GM12801 (cell line): Measurements from ENCODE around the gene CCDC116.

Experiments used
- TF ChIP-seq, protein P1 (sequence below): IDR thresholded peaks from one replicate; pipeline ENCODE4 v1.5.1; 2011; ENCODE audit warnings: control low read depth; ENCODE audit not compliant: insufficient read length; ENCODE audit errors: extremely low read depth

The CCDC116 gene

DNA sequence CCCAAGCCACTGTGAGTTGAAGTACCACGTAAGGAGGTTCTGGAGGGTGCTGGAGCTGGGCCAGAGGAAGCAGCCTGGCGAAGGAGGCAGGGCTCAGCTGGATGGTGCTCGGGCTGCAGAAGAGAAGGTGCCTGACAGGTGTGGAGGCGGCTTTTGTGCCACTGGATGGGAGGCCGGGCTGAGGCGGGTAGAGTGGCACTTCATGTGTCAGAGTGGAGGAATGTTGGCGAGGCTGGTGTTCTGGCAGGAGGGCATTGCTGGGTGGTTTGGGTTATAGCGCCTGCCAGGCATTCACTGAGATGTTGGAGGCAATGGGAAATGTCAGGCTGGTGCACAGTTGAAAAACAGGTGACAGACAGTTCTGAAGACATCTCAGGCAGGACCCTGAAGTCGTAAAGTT, 40.9 kb upstream of the CCDC116 start:
- TF ChIP-seq, protein P1, sequence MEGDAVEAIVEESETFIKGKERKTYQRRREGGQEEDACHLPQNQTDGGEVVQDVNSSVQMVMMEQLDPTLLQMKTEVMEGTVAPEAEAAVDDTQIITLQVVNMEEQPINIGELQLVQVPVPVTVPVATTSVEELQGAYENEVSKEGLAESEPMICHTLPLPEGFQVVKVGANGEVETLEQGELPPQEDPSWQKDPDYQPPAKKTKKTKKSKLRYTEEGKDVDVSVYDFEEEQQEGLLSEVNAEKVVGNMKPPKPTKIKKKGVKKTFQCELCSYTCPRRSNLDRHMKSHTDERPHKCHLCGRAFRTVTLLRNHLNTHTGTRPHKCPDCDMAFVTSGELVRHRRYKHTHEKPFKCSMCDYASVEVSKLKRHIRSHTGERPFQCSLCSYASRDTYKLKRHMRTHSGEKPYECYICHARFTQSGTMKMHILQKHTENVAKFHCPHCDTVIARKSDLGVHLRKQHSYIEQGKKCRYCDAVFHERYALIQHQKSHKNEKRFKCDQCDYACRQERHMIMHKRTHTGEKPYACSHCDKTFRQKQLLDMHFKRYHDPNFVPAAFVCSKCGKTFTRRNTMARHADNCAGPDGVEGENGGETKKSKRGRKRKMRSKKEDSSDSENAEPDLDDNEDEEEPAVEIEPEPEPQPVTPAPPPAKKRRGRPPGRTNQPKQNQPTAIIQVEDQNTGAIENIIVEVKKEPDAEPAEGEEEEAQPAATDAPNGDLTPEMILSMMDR = no peak

- TF ChIP-seq, protein P1 = no peak
Measured at GRCh38 chr22:21592422-21592821, 40.1 kb upstream of the CCDC116 start.

DNA sequence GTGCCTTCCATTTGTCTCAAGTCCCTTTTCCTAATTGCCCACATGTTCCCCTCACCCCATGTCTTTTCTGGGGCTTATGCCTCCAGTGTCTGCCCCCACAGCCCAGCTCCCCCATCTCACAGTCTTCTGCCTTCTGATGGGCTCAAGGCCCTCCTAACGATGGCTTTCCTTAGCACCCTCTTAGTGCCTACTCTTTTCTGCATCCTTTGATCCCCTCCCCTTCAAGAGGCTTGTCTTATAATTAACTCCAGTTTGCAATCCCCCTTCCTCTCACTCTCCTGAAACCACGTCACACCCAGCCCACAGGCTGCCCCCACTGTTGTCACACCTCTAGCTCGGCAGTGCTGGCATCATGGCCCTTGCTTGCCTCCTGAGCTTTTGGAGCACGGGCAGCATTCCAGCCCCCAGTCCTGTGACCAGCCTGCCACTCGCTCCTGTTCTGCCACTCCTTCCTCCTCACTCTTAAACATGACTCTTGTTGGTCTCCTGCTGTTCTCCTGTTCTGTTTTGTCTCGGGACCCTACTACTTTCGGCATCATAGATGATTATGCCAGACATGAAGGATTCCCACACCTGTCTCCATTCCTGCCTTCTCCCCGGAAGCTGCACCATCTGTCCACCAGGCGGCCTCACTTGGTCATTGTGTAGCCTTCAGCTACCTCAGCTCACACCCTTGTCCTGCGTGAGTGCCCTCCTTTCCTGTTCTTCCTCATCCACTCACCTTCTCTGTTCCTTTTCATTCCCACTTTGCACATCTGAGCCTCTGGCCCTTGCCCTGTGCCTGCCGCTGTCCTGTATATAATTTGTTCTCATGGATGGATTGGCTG, 38.9 kb upstream of the CCDC116 start:
- TF ChIP-seq, protein P1 = no peak

- TF ChIP-seq, protein P1 = no peak
Measured at GRCh38 chr22:21594865-21595452, 37.6 kb upstream of the CCDC116 start.

DNA sequence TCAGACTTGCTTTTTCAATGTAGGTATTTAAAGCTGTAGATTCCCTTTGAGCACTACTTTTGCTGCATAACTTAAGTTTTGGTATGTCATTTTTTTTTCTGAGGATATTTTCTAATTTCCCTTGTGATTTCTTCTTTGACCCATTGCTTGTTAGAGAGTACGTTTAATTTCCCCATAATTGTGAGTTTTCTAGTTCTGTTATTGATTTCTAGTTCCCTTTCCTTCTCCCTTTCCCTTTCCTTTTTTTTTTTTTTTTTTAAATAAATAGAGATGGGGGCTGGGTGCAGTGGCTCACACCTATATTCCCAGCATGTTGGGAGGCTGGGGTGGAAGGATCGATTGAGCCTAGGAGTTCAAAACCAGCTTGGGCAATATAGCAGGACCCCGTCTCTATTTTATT, 34.3 kb upstream of the CCDC116 start:
- TF ChIP-seq, protein P1 = no peak

DNA sequence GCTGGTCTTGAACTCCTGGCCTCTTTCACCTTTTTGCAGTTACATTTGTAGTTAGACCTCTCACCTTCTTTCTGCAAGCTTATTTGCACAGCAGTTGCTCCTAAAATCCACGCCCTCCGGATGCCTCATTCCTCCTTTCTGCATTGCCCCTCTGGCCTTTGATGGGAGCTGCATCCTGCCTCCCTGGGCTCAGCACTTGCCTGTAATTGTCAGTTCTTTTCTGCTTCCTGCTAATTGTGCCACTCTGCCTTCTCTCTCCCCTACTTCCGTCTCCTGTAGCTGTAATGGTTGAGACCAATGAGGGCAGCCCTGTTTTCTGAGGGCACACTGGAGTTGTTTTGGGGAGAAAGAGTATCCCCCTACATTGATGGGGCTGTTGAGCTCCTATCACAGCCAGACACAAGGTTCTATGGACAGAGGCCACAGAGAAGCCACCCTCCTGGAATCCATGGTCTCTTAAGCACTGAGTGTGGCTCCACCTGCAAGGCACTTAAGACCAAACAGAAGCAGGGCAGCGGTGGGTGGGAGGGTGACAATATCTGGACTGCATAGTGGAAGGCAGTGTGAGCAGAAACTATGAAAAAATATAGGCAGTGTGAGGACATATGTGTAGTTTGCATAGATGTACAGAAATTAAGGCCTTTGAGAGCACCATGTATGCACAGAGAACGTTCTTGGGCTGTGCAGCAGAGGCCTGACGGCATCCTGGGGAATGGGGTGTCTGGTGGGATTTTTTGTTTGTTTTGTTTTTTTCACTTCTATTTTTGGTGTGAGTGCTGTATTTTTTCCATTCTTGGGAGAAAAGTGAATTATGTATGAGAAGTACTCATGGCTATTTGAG, 33.3 kb upstream of the CCDC116 start:
- TF ChIP-seq, protein P1 = no peak

GRCh38 chr22:21602579-21602978, 30.0 kb upstream of the CCDC116 start:
- TF ChIP-seq, protein P1 = no peak
